HG02938 (cell line): ENCODE data around the gene SARS1.

ENCODE experiments used
- ATAC-seq: cut with Tn5 transposase; IDR thresholded peaks from one replicate; pipeline ENCODE4 v1.9.1; 2021; ENCODE audit warnings: mild to moderate bottlenecking, moderate library complexity; ENCODE audit not compliant: unreplicated experiment

The SARS1 gene

DNA sequence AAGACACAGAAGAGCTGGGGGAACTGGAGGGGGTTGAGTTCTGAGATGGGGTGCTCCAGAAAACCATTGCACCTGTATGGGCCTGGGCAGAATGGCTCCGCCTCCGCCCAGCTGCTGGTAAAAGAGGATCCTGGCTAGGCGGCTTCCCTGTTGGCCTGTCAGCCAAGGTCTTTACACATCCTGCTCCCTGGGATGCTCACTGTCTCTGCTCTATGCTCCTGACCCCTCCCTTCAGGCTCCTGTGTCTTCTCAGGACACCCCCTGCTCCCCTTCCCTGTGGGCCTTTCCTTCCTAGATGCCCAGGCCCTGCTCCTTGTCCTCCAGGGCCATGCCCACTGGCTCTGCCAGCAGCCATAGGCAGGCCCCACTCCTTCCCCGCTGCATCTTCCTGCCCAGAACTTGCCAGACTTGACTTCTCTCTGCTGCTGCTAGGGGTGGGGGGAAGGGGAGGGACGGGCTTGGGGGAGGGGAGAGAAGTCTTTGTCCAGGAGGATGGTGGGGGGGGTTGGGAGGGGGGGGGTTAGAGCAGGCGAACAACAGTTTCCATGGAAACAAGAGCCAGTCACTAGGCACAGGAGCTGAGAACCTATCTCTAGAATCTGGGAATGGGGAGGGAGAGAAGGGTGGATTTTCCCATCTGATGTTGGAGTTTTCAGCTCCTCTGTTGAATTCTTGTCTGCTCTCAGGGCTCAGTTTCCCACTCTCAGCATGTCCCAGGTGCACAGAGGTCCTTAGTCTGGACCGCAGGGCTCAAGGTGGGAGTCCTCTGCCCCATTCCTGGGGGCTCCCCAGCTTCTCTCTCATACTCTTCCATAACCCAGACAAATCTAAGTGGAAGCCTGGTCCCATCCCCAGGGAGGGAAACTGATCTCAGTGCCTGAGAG, 46.2 kb downstream of the SARS1 start:
- ATAC-seq, result no peak

DNA sequence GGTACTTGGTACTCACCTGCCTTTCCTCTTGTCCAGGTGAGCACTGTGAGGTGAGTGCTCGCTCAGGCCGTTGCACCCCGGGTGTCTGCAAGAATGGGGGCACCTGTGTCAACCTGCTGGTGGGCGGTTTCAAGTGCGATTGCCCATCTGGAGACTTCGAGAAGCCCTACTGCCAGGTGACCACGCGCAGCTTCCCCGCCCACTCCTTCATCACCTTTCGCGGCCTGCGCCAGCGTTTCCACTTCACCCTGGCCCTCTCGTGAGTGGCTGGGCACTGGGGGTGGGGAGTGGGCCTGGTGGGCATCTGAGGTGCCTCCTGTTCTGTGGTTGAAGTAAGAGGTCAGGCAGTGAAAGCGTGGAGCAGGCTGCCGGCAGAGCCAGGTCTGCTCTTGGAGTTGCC, 47.3 kb downstream of the SARS1 start:
- ATAC-seq, result no peak

DNA sequence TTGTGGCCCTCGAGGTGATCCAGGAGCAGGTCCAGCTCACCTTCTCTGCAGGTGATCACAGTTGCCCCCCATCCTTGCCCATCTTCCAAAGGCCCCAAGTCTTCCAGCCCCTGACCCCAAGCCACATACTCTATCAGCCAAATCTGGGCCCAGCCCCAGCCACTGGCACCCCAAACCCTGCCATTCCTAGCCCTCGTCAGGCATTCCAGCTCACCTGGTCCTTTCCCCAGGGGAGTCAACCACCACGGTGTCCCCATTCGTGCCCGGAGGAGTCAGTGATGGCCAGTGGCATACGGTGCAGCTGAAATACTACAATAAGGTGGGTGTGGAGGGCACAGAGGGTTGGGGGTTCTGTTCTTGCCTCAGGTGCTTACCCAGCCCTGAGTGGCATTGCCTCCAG, 47.9 kb downstream of the SARS1 start:
- no peak for ATAC-seq

- no peak for ATAC-seq
Measured at GRCh38 chr1:109262231-109263055, 48.7 kb downstream of the SARS1 start.

DNA sequence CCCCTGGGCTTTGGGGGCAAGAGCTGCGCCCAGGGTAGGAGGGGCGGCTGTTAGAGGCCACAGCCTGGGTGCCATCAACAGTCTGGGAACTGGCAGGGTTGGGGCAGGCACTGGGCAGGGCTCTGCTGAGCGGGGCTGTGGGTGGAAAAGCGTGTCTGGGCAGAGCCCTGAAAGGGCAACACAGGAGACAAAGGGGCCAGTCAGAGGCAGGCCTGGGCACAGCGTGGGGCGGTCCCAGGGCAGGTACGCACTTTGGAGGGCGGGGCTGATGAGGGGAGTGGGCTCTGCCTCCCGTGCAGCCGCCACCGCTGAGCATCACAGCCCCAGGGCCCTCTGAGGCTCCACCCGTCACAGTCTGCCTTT, 49.5 kb downstream of the SARS1 start:
- no peak for ATAC-seq

GRCh38 chr1:109263597-109264378, 50.1 kb downstream of the SARS1 start:
- ATAC-seq, result peak; percentile 49

DNA sequence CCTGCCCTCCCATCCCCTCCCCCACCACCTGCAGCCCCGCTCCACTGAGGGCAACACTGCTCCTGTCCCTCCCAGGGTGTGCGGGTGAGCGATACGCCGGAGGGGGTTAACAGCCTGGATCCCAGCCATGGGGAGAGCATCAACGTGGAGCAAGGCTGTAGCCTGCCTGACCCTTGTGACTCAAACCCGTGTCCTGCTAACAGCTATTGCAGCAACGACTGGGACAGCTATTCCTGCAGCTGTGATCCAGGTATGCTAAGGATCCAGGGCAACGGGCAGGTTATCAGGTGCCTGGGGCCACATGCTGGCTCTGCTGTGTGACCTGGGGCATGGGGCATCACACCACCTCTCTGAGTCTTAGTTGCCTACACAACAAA, 50.6 kb downstream of the SARS1 start:
- ATAC-seq, result no peak

DNA sequence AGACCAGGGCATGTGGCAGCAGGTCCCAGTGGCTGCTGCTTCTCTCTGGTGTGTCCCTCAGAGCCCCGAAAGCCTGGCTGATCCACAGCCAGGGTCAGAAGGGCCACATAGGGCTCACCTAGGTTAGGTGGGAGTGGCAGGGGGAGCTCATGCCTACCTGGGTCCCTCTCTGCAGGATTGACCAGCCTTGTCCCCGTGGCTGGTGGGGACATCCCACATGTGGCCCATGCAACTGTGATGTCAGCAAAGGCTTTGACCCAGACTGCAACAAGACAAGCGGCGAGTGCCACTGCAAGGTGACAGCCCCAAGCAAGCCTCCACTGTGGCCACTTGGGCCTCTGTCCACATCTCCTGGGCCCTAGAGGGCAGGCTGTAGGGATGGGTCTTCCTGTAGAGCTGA, 51.3 kb downstream of the SARS1 start:
- no peak for ATAC-seq

DNA sequence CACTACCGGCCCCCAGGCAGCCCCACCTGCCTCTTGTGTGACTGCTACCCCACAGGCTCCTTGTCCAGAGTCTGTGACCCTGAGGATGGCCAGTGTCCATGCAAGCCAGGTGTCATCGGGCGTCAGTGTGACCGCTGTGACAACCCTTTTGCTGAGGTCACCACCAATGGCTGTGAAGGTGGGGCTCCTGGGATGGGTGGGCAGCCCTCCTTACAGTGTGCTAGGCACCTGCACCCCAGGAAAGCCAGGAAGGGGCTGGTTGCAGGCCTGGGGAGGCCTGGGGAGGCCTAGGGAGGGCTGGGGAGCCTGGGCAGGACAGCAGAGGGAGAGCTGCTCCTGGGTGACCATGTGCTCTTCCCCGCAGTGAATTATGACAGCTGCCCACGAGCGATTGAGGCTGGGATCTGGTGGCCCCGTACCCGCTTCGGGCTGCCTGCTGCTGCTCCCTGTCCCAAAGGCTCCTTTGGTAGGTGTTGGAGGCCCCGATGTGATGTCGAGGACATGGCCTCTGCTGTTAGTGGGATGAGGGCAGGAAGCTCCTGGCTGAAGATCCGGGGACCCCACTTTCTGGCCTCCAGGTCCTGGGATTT, 52.1 kb downstream of the SARS1 start:
- no peak for ATAC-seq

- no peak for ATAC-seq
Measured at GRCh38 chr1:109266965-109267364, 53.2 kb downstream of the SARS1 start.

GRCh38 chr1:109267743-109268300, 54.1 kb downstream of the SARS1 start:
- no peak for ATAC-seq

DNA sequence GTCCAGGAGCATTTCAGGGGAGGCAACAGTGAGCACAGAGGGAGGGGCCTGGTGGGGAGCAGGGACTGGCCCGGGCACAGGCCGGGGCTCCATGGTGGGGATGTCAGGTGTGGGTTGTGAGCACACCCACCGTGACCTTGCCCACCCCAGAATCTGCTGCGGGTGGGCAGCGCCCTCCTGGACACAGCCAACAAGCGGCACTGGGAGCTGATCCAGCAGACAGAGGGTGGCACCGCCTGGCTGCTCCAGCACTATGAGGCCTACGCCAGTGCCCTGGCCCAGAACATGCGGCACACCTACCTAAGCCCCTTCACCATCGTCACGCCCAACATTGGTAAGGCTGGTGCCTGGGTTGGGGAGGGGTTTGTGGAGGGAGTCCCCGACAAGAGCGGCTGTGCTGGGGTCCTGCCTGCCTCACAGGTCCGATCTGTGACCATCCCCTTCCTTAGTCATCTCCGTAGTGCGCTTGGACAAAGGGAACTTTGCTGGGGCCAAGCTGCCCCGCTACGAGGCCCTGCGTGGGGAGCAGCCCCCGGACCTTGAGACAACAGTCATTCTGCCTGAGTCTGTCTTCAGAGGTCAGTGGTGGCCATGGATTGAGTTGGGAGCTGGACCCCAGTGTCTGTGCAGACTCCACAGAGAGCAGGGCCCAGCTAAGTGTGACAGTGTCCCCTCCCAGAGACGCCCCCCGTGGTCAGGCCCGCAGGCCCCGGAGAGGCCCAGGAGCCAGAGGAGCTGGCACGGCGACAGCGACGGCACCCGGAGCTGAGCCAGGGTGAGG, 54.9 kb downstream of the SARS1 start:
- ATAC-seq, result no peak

DNA sequence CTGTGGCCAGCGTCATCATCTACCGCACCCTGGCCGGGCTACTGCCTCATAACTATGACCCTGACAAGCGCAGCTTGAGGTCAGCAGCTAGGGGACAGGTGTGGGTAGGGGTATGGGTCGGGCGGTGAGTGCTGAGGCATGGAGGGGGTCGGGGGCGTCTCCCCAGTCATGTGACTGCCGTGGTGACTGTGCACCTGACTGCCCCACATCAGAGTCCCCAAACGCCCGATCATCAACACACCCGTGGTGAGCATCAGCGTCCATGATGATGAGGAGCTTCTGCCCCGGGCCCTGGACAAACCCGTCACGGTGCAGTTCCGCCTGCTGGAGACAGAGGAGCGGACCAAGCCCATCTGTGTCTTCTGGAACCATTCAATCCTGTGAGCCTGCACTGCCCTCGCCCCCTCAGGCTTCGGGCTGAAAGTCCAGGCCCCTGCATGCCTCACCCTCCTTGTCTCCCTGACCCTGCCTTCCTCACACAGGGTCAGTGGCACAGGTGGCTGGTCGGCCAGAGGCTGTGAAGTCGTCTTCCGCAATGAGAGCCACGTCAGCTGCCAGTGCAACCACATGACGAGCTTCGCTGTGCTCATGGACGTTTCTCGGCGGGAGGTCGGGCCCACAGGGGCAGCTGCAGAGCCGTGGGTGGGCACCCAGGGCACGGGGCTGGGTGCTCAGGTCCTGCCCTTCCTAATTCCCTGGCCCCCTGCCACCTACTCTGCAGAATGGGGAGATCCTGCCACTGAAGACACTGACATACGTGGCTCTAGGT, 55.7 kb downstream of the SARS1 start:
- ATAC-seq, result no peak

- no peak for ATAC-seq
Measured at GRCh38 chr1:109269981-109270622, 56.4 kb downstream of the SARS1 start.

- ATAC-seq, result no peak
Measured at GRCh38 chr1:109270623-109271317, 57.1 kb downstream of the SARS1 start.

- ATAC-seq, result no peak
Measured at GRCh38 chr1:109271458-109271857, 57.7 kb downstream of the SARS1 start.

GRCh38 chr1:109272021-109272799, 58.5 kb downstream of the SARS1 start:
- no peak for ATAC-seq
